Right atrium auricular region (tissue), 2 donors: ENCODE measurements around the gene AGTPBP1. TPM values are rescaled to one million over a fixed set of nuclear protein-coding genes. Genes with fewer than 3 reads are reported as not detected.
A peak's percentile ranks its signal among the peaks of the same experiment; 100 is the strongest.

Experiments used
- DNase-seq: peaks from one replicate; pipeline ENCODE4 v3.0.0-alpha.2; 2019; ENCODE audit warnings: low spot score
- H3K27ac ChIP-seq, 2 donors: fragments of 200-600 bp; sonication (generic); 1 replicate in 1 of 2; 2 replicates in 1 of 2; pipeline ENCODE4 v1.5.1; 2016 to 2019
- H3K27me3 ChIP-seq, 2 donors: fragments of 200-600 bp; sonication (generic); one replicate each; pipeline versions ENCODE4 v1.5.1 to v1.6.0; 2017 to 2019
- H3K36me3 ChIP-seq: fragments of 200-600 bp; sonication (generic); one replicate; pipeline ENCODE4 v1.5.1; 2016
- H3K4me1 ChIP-seq, 2 donors: fragments of 200-600 bp; sonication (generic); one replicate each; pipeline versions ENCODE4 v1.5.1 to v1.6.0; 2017 to 2019
- H3K4me3 ChIP-seq, 2 donors: fragments of 200-600 bp; sonication (generic); 1 replicate in 1 of 2; 2 replicates in 1 of 2; pipeline ENCODE4 v1.5.1; 2017 to 2019; ENCODE audit warnings: mild to moderate bottlenecking in 1 of 2, moderate library complexity in 1 of 2
- H3K9me3 ChIP-seq, 2 donors: fragments of 200-600 bp; sonication (generic); one replicate each; pipeline ENCODE4 v1.5.1; 2019
- CTCF ChIP-seq, 2 donors: fragments of 200-600 bp; sonication (generic); IDR thresholded peaks; one replicate each; pipeline ENCODE4 v1.5.1; 2019; ENCODE audit warnings: antibody characterized with exemption in 2 of 2
- total RNA-seq, 2 donors: library from RNA; depleted of rRNA; stranded (reverse); fragments of >200 nt; gene quantifications; one replicate each; pipeline ENCODE4 v1.1.0, GENCODE V29; 2016

AGTPBP1 gene
- total RNA-seq, 2 donors from 2014 or later = 34.1 to 53.2 TPM

- H3K4me3 ChIP-seq = no peak overlapping the region
- DNase-seq = no peak
- no peaks in the 10 kb centered on the region for H3K9me3 ChIP-seq
- no peak for TF ChIP-seq CTCF (IDR thresholded peaks at IDR 0.05)
- peak overlapping the region; percentile 65 to 71 for H3K27ac ChIP-seq
- H3K27me3 ChIP-seq = no peaks in the 10 kb centered on the region
- no peaks in the 10 kb centered on the region for H3K36me3 ChIP-seq
- peaks cover 0 to 12% of the 10 kb centered on the region in 2 donors for H3K4me1 ChIP-seq
Measured at GRCh38 chr9:85528607-85529006, 213.1 kb downstream of the AGTPBP1 start.

GRCh38 chr9:85528142-85528541 lies 213.6 kb downstream of the AGTPBP1 start:
- Histone ChIP-seq H3K27me3 (no peaks in the 10 kb centered on the region), H3K4me1 (peaks cover 0 to 14% of the 10 kb centered on the region in 2 donors), H3K36me3 (no peaks in the 10 kb centered on the region), H3K9me3 (no peaks in the 10 kb centered on the region), H3K4me3 (no peak overlapping the region), H3K27ac (peak overlapping the region; percentile 65 to 71)
- no peak for TF ChIP-seq CTCF (IDR thresholded peaks at IDR 0.05)
- DNase-seq = no peak

- H3K36me3 ChIP-seq = no peaks in the 10 kb centered on the region
- peaks cover 0 to 21% of the 10 kb centered on the region in 2 donors for H3K4me1 ChIP-seq
- H3K27ac ChIP-seq = peak overlapping the region; percentile 65 to 71
- no peak overlapping the region for H3K4me3 ChIP-seq
- H3K9me3 ChIP-seq = no peaks in the 10 kb centered on the region
- no peak for DNase-seq
- H3K27me3 ChIP-seq = no peaks in the 10 kb centered on the region
- TF ChIP-seq CTCF (IDR thresholded peaks at IDR 0.05) = no peak
Measured at GRCh38 chr9:85527331-85528020, 214.3 kb downstream of the AGTPBP1 start.

GRCh38 chr9:85524531-85524930 lies 217.2 kb downstream of the AGTPBP1 start:
- Histone ChIP-seq H3K9me3 (no peaks in the 10 kb centered on the region), H3K27me3 (no peaks in the 10 kb centered on the region), H3K27ac (no peak overlapping the region), H3K36me3 (no peaks in the 10 kb centered on the region), H3K4me3 (no peak overlapping the region), H3K4me1 (peaks cover 0 to 27% of the 10 kb centered on the region in 2 donors)
- TF ChIP-seq CTCF (IDR thresholded peaks at IDR 0.05) = no peak
- DNase-seq = no peak

- Histone ChIP-seq H3K4me3 (peak overlapping the region in 1 of 2 donors; percentile 51), H3K4me1 (peaks cover 0 to 20% of the 10 kb centered on the region in 2 donors), H3K27ac (peak overlapping the region; percentile 70 to 77), H3K36me3 (no peaks in the 10 kb centered on the region), H3K27me3 (no peaks in the 10 kb centered on the region), H3K9me3 (no peaks in the 10 kb centered on the region)
- TF ChIP-seq CTCF (IDR thresholded peaks at IDR 0.05) = no peak
- no peak for DNase-seq
Measured at GRCh38 chr9:85523202-85523601, 218.6 kb downstream of the AGTPBP1 start.
